ENCODE measurements around the gene DAPK1.
A peak's percentile ranks its signal among the peaks of the same experiment; 100 is the strongest.

DAPK1 gene

GRCh38 chr9:87569008-87569509 lies 71.4 kb downstream of the DAPK1 start:
- TF ChIP-seq POLR2A (IDR thresholded peaks at IDR 0.05; ENCODE audit: low read length) (no peak), GATA1 (IDR thresholded peaks at IDR 0.05; ENCODE audit: low read depth, low read length) (no peak)
- DNase-seq = no peak

GRCh38 chr9:87569518-87569917 lies 71.9 kb downstream of the DAPK1 start:
- no peak for DNase-seq
- TF ChIP-seq GATA1 (IDR thresholded peaks at IDR 0.05; ENCODE audit: low read depth, low read length) = no peak
- TF ChIP-seq POLR2A (IDR thresholded peaks at IDR 0.05; ENCODE audit: low read length) = no peak

- no peak for DNase-seq
- TF ChIP-seq POLR2A (IDR thresholded peaks at IDR 0.05; ENCODE audit: low read length) (no peak), GATA1 (IDR thresholded peaks at IDR 0.05; ENCODE audit: low read depth, low read length) (no peak)
Observed at GRCh38 chr9:87570000-87570908, 72.6 kb downstream of the DAPK1 start.

- TF ChIP-seq POLR2A (IDR thresholded peaks at IDR 0.05; ENCODE audit: low read length) = no peak
- no peak for TF ChIP-seq GATA1 (IDR thresholded peaks at IDR 0.05; ENCODE audit: low read depth, low read length)
- no peak for DNase-seq
Observed at GRCh38 chr9:87572719-87573118, 75.1 kb downstream of the DAPK1 start.

- DNase-seq = no peak
- no peak for TF ChIP-seq GATA1 (IDR thresholded peaks at IDR 0.05; ENCODE audit: low read depth, low read length)
Observed at GRCh38 chr9:87573841-87574342, 76.2 kb downstream of the DAPK1 start.

- no peak for DNase-seq
- TF ChIP-seq GATA1 (IDR thresholded peaks at IDR 0.05; ENCODE audit: low read depth, low read length) (no peak), POLR2A (IDR thresholded peaks at IDR 0.05; ENCODE audit: low read length) (no peak)
Observed at GRCh38 chr9:87577746-87578145, 80.1 kb downstream of the DAPK1 start.

GRCh38 chr9:87578625-87579024 lies 81.0 kb downstream of the DAPK1 start:
- TF ChIP-seq GATA1 (IDR thresholded peaks at IDR 0.05; ENCODE audit: low read depth, low read length) = no peak
- TF ChIP-seq POLR2A (IDR thresholded peaks at IDR 0.05; ENCODE audit: low read length) = no peak
- peak in 1 of 2 experiments; percentile 68 for DNase-seq

GRCh38 chr9:87579781-87580541 lies 82.3 kb downstream of the DAPK1 start:
- TF ChIP-seq POLR2A (IDR thresholded peaks at IDR 0.05; ENCODE audit: low read length) = no peak
- no peak for TF ChIP-seq GATA1 (IDR thresholded peaks at IDR 0.05; ENCODE audit: low read depth, low read length)
- no peak for DNase-seq

- DNase-seq = peak; percentile 20 to 36
- TF ChIP-seq GATA1 (IDR thresholded peaks at IDR 0.05; ENCODE audit: low read depth, low read length) (no peak), POLR2A (IDR thresholded peaks at IDR 0.05; ENCODE audit: low read length) (no peak)
Observed at GRCh38 chr9:87580941-87581438, 83.3 kb downstream of the DAPK1 start.

GRCh38 chr9:87581513-87581912 lies 83.8 kb downstream of the DAPK1 start:
- peak; percentile 47 to 65 for DNase-seq

GRCh38 chr9:87581949-87582637 lies 84.4 kb downstream of the DAPK1 start:
- no peak for DNase-seq
- no peak for TF ChIP-seq POLR2A (IDR thresholded peaks at IDR 0.05; ENCODE audit: low read length)
- TF ChIP-seq GATA1 (IDR thresholded peaks at IDR 0.05; ENCODE audit: low read depth, low read length) = no peak

More at GRCh38 chr9:87581513-87581912, 83.8 kb downstream of the DAPK1 start:
- TF ChIP-seq POLR2A (IDR thresholded peaks at IDR 0.05; ENCODE audit: low read length) (no peak), GATA1 (IDR thresholded peaks at IDR 0.05; ENCODE audit: low read depth, low read length) (no peak)

GRCh38 chr9:87584326-87584725 lies 86.7 kb downstream of the DAPK1 start:
- no peak for DNase-seq
- no peak for TF ChIP-seq GATA1 (IDR thresholded peaks at IDR 0.05; ENCODE audit: low read depth, low read length)
- TF ChIP-seq POLR2A (IDR thresholded peaks at IDR 0.05; ENCODE audit: low read length) = no peak

GRCh38 chr9:87585123-87585855 lies 87.6 kb downstream of the DAPK1 start:
- DNase-seq = no peak
- TF ChIP-seq GATA1 (IDR thresholded peaks at IDR 0.05; ENCODE audit: low read depth, low read length) = no peak
- no peak for TF ChIP-seq POLR2A (IDR thresholded peaks at IDR 0.05; ENCODE audit: low read length)

Measured in erythroblast (primary cell).